Panc1 (cell line): ENCODE data around the gene SDHD. TPM values are rescaled to one million over a fixed set of nuclear protein-coding genes. Genes with fewer than 3 reads are reported as not detected.
A peak's percentile ranks its signal among the peaks of the same experiment; 100 is the strongest.

Experiments
- ATAC-seq: fragments of 200-7000 bp; cut with Tn5 transposase; 2 replicates; pipeline ENCODE4 v1.9.1; 2020; ENCODE audit warnings: mild to moderate bottlenecking, moderate library complexity
- Bru-seq: library from RNA; stranded (reverse); fragments of 400-500 nt; gene quantifications from one replicate; lab custom pipeline; 2021; lab: Mats Ljungman, UMichigan
- BruChase-seq, 2 experiments: library from RNA; stranded (reverse); fragments of 400-500 nt; gene quantifications; one replicate each; lab custom pipeline; 2021; lab: Mats Ljungman, UMichigan
- BruUV-seq: library from RNA; stranded (reverse); fragments of 400-500 nt; replicated peaks from 2 replicates; lab custom pipeline; 2021; lab: Mats Ljungman, UMichigan
- CTCF ChIA-PET: fragments of 300-600 bp; sonication (Branson Sonifier 250); formaldehyde crosslinking; loops from one replicate; lab custom pipeline; 2022; ENCODE audit warnings: antibody characterized with exemption; lab: Charles Lee
- POLR2A ChIA-PET: fragments of 300-600 bp; sonication (Branson Sonifier 250); formaldehyde crosslinking; loops from one replicate; lab custom pipeline; 2022; ENCODE audit warnings: antibody characterized with exemption; lab: Charles Lee
- DNase-seq: peaks from one replicate; pipeline ENCODE4 v3.0.0-alpha.2; 2010; ENCODE audit warnings: low read depth, low spot score
- H3K27ac ChIP-seq: 2 replicates; pipeline ENCODE4 v1.5.1; 2011; ENCODE audit warnings: mild to moderate bottlenecking, low read length, inconsistent platforms
- H3K27me3 ChIP-seq: fragments of 200-500 bp; sonication (Bioruptor generic); 2 replicates; pipeline ENCODE4 v1.6.0; 2014; ENCODE audit warnings: low read length, inconsistent platforms; ENCODE audit not compliant: control insufficient read depth, insufficient read depth
- H3K36me3 ChIP-seq: fragments of 200-500 bp; sonication (Bioruptor generic); 2 replicates; pipeline ENCODE4 v1.5.1; 2014; ENCODE audit warnings: inconsistent platforms, mild to moderate bottlenecking, low read length, moderate library complexity; ENCODE audit not compliant: control insufficient read depth, insufficient read depth
- H3K4me1 ChIP-seq: 2 replicates; pipeline ENCODE4 v1.5.1; 2011; ENCODE audit warnings: inconsistent platforms, mild to moderate bottlenecking, low read length, moderate library complexity; ENCODE audit not compliant: control insufficient read depth, insufficient read depth
- H3K4me3 ChIP-seq, 2 experiments: 2 replicates each; pipeline ENCODE4 v1.5.1; 2011 to 2012; ENCODE audit warnings: low read depth in 2 of 2, low read length in 2 of 2, mild to moderate bottlenecking in 2 of 2, inconsistent platforms in 1 of 2, moderate library complexity in 1 of 2
- H3K9me3 ChIP-seq: fragments of 200-500 bp; sonication (Bioruptor generic); 2 replicates; pipeline ENCODE4 v1.5.1; 2014; ENCODE audit warnings: low read depth, mild to moderate bottlenecking, inconsistent platforms, low read length, moderate library complexity; ENCODE audit not compliant: control insufficient read depth, insufficient read depth
- CTCF ChIP-seq: fragments of 450-650 bp; IDR thresholded peaks from 2 replicates; pipeline ENCODE4 v1.5.1; 2017; ENCODE audit warnings: mild to moderate bottlenecking
- POLR2AphosphoS5 ChIP-seq: IDR thresholded peaks from 2 replicates; pipeline ENCODE4 v1.6.1; 2012; ENCODE audit warnings: mild to moderate bottlenecking, low read depth, low read length, moderate library complexity
- REST ChIP-seq, 2 experiments: IDR thresholded peaks; 2 replicates each; pipeline ENCODE4 v1.6.1; 2011 to 2012; ENCODE audit warnings: low read depth in 2 of 2, control low read depth in 1 of 2, low read length in 1 of 2, mild to moderate bottlenecking in 1 of 2, moderate library complexity in 1 of 2; ENCODE audit not compliant: insufficient read depth in 1 of 2
- SIN3A ChIP-seq: IDR thresholded peaks from 2 replicates; pipeline ENCODE4 v1.6.1; 2012; ENCODE audit warnings: low read depth, mild to moderate bottlenecking, low read length, moderate library complexity, borderline replicate concordance; ENCODE audit not compliant: insufficient read depth
- TCF7L2 ChIP-seq: IDR thresholded peaks from 2 replicates; pipeline ENCODE4 v1.6.1; 2011; ENCODE audit warnings: mild to moderate bottlenecking, low read depth, low read length, inconsistent platforms
- in situ Hi-C: cut with HindIII; loops from 2 replicates; pipeline ENCODE4 v1.10.0; 2016; ENCODE audit warnings: low sequenced_read_pairs, low pct_unique_long_range_greater_than_20kb
- intact Hi-C: fragments of 100-400 bp; cut with micrococcal nuclease; formaldehyde crosslinking; loops from one replicate; pipeline ENCODE4 v1.10.0; 2022; ENCODE audit not compliant: unreplicated experiment
- long read RNA-seq: library from polyadenylated mRNA; unstranded; transcript quantifications from one replicate; pipeline ENCODE4 v2.0.0, GENCODE V29; 2021; ENCODE audit not compliant: unreplicated experiment
- polyA plus RNA-seq: library from polyadenylated mRNA; unstranded; fragments of >200 nt; gene quantifications from one replicate; pipeline ENCODE4 v1.2.1, GENCODE V29; 2012; ENCODE audit warnings: missing spikeins; ENCODE audit not compliant: insufficient read length
- total RNA-seq: library from RNA; stranded (reverse); gene quantifications from one replicate; pipeline ENCODE4 v1.2.1, GENCODE V29; 2021; ENCODE audit not compliant: unreplicated experiment

Gene SDHD
- 166 TPM for total RNA-seq
- 157 TPM for polyA plus RNA-seq
- percentile 92 among the genes with signal in this experiment for Bru-seq, nascent RNA
- BruChase-seq, experiment 1, labeled RNA remaining after a 2-hour chase = percentile 99 among the genes with signal in this experiment
- percentile 100 among the genes with signal in this experiment for BruChase-seq, experiment 2, labeled RNA remaining after a 6-hour chase
- long read RNA-seq, transcript SDHD-201 (4 exons, 1,439 nt) = major isoform, 339 of 345 reads
- long read RNA-seq, partial matches to known transcripts = 1 of 345 reads
- long read RNA-seq, other reads (novel, unspliced or antisense) = 2 of 345 reads

GRCh38 chr11:112086422-112087191, at the start of gene SDHD, which contains the start of gene TIMM8B:
Gene SDHD (plus strand): TSS chr11:112086873. CDS start chr11:112086908, 35 bp downstream.
Gene TIMM8B (minus strand): TSS chr11:112086756. CDS start chr11:112086723, 33 bp downstream.
- peaks cover 4% of the 10 kb centered on the region for H3K4me1 ChIP-seq
- peak within 1 kb of the TSS; percentile 77 to 99 for H3K4me3 ChIP-seq
- POLR2A ChIA-PET = interaction anchor here (0.5 to 1.2 kb wide), 5 partner anchors 11 to 272 kb away, joined by 3 to 5 read pairs (median 3); partner anchors contain the start of gene ALG9
- no peaks in the 10 kb centered on the region for H3K27me3 ChIP-seq
- DNase-seq (peak; percentile 92), ATAC-seq (peak; percentile 97)
- CTCF ChIA-PET = interaction anchor here (0.9 kb wide), 1 partner anchor 89 kb away, joined by 3 read pairs; the partner anchor contains the start of gene BCO2
- in situ Hi-C loops = no loop called here
- H3K36me3 ChIP-seq = peaks cover 39% of the 10 kb centered on the region
- no peaks in the 10 kb centered on the region for H3K9me3 ChIP-seq
- intact Hi-C loops = no loop called here
- no TSS peak for BruUV-seq
- H3K27ac ChIP-seq = peak within 1 kb of the TSS; percentile 92
- TF ChIP-seq TCF7L2 (no peak), REST (IDR thresholded peaks at IDR 0.05; ENCODE audit: insufficient read depth in 1 of 2, low read depth in 2 of 2, low read length in 1 of 2) (0 out of 4 replicates have a peak, but pooled peaks of 1 of the 2 experiments have one; percentile 42), CTCF (no peak), POLR2AphosphoS5 (peak; percentile 94)

- DNase-seq = no peak
- in situ Hi-C loops (no loop called here), intact Hi-C loops (no loop called here)
- H3K9me3 ChIP-seq = no peaks in the 10 kb centered on the region
- POLR2A ChIA-PET = interaction anchor here (0.6 to 0.7 kb wide), 2 partner anchors 9 to 12 kb away, joined by 9 to 10 read pairs; partner anchors contain the start of gene DLAT
- H3K4me1 ChIP-seq = no peaks in the 10 kb centered on the region
- H3K36me3 ChIP-seq = peaks cover 38% of the 10 kb centered on the region
- H3K4me3 ChIP-seq = no peak overlapping the region
- no TSS peak for BruUV-seq
- no peaks in the 10 kb centered on the region for H3K27me3 ChIP-seq
- H3K27ac ChIP-seq = no peak overlapping the region
- ATAC-seq = no peak
- TF ChIP-seq SIN3A = no peak
- TF ChIP-seq TCF7L2 = no peak
- TF ChIP-seq REST (IDR thresholded peaks at IDR 0.05; ENCODE audit: insufficient read depth in 1 of 2, low read depth in 2 of 2, low read length in 1 of 2) = no peak
- TF ChIP-seq POLR2AphosphoS5 = no peak
- CTCF ChIA-PET = no interaction called here
Measured at GRCh38 chr11:112037527-112037926, 49.1 kb upstream of the SDHD start.
